NCI-H526 treated with DMSO at 0.1 percent for 48 hours (cell line): ENCODE data around the gene LGALS3BP.
"Not testable (repeated sequence)": the region's sequence is repeated elsewhere in the genome, so short reads cannot be mapped to it uniquely, and the experiment has no call there.

Source experiments
- DNase-seq: peaks from one replicate; lab custom pipeline; 2025; lab: John Stamatoyannopoulos, UW

The LGALS3BP gene

DNA sequence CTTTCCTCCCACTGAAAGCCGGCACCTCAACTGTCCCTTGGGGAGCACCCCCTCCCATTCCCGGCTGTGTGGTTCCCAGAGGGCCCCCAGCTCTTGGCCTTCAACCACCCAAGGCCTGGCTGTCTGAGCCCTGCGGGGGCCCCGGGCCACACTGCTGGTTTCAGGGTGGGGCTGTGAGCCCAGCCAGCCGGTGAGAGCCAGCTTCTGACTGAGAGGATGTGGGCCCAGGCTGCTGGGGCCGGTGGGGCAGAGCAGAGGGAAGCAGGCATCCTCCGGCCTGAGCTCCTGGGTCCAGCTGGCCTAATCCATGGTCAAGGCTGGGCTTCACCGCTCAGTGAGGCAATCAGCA, 875 bp upstream of the LGALS3BP start:
- DNase-seq: no peak

GRCh38 chr17:78977997-78978973, 1.4 kb downstream of the LGALS3BP start:
- DNase-seq: no peak

GRCh38 chr17:78977681-78977943, 2.1 kb downstream of the LGALS3BP start:
- no peak for DNase-seq

GRCh38 chr17:78976907-78977680, 2.6 kb downstream of the LGALS3BP start:
- DNase-seq: no peak

GRCh38 chr17:78974635-78975591, 4.8 kb downstream of the LGALS3BP start:
- no peak for DNase-seq

GRCh38 chr17:78973792-78974520, 5.8 kb downstream of the LGALS3BP start:
- DNase-seq: no peak

GRCh38 chr17:78973196-78973595, 6.5 kb downstream of the LGALS3BP start:
- no peak for DNase-seq

GRCh38 chr17:78972507-78973105, 7.1 kb downstream of the LGALS3BP start:
- no peak for DNase-seq

GRCh38 chr17:78971756-78972506, 7.8 kb downstream of the LGALS3BP start:
- no peak for DNase-seq

DNA sequence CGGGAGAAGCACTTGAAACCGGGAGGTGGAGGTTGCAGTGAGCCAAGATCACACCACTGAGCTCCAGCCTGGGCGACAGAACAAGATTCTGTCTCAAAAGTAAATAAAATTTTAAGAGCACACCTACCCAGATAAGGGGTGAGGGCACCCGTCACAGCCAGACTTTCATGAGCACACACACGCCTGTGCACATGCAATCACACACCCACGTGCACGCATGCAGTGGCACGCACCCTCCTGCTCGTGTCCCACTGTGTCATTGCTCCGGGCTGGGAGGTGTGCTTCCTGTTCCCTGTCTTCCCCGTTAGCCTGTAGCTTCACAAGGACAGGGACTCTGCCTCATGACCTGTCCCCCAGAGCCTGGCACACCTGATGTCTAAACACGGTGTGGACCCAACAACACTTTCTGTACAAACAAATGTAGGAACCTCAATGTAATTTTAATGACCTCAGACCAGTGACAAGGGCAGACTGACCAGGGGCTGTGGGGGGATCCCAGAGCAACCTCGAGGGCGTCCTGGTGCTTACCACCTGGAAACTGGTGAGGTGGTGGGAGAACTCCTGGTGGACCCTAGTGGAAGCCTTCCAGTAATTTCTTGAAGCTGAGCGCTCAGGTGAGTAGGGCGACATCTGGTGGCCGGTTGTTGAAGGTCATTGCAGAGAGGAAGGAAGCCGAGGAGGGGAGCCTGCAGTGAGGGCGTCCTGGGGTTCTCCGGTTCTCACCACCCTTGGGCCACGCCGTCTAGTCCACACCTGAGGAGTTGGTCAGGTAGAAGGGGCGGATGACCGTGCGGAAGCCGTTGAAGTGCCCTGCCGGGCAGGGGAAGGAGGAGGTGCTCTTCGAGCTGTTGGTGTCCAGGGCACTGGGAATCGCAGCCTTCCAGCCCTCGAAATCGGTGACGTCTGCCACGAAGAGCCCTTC, 8.6 kb downstream of the LGALS3BP start:
- peak; percentile 32 for DNase-seq

- DNase-seq: no peak
Observed at GRCh38 chr17:78969865-78970264, 9.9 kb downstream of the LGALS3BP start.

DNA sequence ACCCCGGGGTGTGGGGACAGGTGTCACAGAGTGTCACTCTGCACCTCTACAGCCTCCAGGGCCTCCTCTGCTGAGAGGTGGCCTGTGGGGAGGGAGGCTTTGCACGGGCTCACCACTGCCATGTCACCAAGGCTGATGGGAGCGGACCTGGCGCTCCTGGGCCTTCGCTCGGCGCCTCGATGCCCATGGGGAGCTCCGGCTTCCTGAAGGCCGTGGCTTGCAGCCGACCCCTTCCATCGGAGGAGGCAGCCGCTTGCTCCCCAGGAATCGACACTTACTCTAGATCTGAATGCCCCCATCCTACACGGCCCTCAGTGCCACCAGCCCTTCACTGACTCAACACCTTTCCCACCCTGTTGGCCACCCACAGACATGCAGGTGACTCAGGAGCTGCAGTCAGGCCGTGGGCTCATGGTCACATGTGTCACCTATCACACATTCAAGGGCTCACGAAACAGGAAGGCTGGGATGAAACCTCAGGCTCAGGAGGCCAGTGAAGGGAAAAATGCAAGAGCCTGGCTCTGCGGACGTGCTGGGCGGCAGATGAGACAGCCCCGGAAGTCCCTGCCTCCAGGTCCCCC, 11.9 kb downstream of the LGALS3BP start:
- no peak for DNase-seq

GRCh38 chr17:78966910-78967600, 12.7 kb downstream of the LGALS3BP start:
- no peak for DNase-seq

DNA sequence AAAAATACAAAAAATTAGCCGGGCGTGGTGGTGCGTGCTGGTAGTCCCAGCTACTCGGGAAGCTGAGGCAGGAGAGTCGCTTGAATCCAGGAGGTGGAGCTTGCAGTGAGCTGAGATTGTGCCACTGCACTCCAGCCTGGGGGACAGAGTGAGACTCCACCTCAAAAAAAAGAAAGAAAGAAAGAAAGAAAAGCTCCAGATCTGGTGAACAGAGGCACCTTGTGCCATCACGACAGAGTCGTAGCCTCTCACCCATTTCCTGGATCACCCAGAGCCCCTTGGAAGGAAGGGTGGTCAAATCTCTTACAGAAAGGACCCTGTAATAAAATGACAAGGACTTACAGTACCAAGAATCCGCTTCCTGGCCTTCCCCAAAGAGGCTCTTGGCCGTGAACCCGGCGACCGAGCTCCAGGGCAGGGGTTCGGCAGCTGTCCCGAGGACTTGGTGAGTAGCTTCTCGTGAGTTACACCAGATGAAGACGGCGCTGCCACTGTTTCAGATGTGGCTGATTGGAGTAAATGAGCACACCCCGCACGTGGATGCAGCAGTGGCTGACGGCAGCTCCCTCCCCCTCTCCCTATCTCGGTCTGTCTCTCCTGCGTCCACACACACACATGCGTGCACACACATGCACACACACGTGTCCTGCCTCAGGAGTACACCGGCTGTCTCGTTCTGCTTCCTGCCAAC, 13.5 kb downstream of the LGALS3BP start:
- DNase-seq: no peak

DNA sequence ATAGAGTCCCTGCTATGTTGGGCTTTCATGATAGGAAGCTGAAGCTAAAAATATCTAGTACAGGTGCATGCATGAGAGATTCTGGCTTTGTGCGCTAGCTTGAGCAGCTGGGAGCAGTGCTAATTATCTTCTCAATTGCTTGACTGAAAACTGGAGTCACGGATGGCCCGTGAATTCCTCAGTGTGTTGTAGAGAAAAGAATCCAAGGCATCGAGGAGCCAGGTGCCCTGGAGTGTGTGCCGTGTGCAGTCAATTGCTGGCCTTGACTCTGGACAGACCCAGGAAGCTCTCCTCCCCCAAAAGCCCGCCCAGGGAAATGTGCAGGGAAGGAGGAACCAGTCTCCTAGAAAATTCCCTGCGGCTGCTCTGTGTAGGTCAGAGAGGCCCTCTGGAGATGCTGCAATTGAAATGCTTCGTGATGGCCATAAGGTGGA, 14.2 kb downstream of the LGALS3BP start:
- DNase-seq: no peak

GRCh38 chr17:78963378-78963777, 16.3 kb downstream of the LGALS3BP start:
- DNase-seq: no peak

DNA sequence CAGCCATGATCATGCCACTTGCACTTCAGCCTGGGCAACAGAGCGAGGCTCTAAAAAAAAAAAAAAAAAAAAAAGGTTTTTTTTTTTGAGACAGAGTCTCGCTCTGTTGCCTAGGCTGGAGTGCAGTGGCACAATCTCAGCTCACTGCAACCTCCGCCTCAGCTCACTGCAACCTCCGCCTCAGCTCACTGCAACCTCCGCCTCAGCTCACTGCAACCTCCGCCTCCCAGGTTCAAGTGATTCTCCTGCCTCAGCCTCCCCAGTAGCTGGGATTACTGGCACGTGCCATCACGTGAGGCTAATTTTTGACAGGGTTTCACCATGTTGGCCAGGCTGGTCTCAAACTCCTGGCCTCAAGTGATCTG, 16.8 kb downstream of the LGALS3BP start:
- DNase-seq: not testable (repeated sequence)
